HG03460 (cell line): ENCODE measurements around the gene RIMKLB.
"Not testable (repeated sequence)": the region's sequence is repeated elsewhere in the genome, so short reads cannot be mapped to it uniquely, and the experiment has no call there.

ENCODE experiments used
- ATAC-seq: cut with Tn5 transposase; IDR thresholded peaks from one replicate; pipeline ENCODE4 v1.9.1; 2021; ENCODE audit not compliant: unreplicated experiment

The RIMKLB gene

DNA sequence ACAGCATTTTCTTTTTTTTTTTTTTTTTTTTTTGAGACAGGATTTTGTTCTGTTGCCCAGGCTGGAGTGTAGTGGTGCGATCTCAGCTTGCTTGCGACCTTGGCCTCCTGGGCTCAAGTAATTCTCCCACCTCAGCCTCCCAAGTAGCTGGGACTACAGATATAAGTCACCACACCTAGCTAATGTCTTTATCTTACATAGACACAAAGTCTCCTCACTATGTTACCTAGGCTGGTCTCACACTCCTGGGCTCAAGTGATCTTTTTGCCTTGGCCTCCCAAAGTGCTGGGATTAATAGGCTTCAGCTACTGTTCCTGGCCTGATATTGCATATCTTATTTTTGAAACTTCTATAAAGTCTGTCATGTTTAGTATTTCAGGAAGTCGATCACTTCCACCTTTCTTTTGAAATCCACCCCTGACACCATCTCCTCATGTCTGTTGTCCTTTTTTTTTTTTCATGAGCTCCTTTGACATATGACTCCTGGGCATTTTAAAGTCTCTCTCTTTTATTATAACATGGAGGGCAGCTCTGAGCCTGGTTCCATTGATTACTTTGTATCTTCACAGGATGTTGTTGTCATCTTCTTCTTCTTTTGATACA lies 118.8 kb downstream of the RIMKLB start:
- ATAC-seq: no peak

DNA sequence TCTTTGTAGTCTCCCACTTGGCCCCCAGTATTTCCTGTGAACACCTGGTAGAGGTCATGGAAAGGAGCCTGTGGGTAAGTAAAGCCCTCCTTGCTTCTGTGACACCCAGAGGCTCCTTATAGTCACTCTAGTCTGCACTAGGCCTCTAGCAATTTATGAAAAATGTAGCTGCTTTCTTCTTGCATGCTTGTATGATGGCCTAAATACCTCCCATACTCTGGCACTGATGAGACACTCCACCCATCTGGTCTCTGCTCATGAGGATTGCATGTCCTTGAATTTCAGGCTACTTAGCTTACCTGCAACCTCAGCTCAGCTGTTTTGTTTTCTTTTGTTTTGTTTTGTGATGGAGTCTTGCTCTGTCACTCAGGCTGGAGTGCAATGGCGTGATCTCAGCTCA lies 120.1 kb downstream of the RIMKLB start:
- ATAC-seq: no peak

DNA sequence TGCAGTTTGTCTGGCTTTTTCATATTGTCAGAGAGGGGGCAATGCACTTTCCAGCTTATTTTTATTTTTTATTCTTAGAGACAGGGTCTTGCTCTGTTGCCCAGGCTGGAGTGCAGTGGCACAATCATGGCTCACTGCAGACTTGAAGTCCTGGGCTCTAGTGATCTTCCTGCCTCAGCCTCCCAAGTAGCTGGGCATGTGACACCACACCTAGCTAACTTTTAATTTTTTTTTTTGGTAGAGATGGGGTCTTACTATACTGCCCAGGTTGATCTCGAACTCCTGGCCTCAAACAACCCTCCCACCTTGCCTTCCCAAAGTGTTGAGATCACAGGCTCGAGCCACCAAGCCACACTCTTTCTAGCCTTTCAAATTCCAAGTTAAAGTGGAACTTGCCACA lies 120.7 kb downstream of the RIMKLB start:
- no peak for ATAC-seq

DNA sequence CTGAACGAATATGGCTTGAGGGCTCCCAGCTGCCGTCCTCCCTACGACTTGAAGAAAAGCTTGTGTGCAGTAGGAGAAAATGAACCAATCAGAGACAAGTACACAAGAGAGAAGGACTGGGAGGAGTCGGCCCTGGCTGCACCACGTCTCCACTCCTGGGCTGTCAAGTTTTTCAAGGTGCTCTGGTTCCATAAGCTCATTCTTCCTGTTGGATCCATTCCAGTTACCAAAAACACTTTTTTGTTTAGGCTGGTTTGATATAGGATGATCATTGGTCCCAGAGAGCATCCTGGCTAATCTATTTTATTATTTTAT lies 121.8 kb downstream of the RIMKLB start:
- no peak for ATAC-seq

DNA sequence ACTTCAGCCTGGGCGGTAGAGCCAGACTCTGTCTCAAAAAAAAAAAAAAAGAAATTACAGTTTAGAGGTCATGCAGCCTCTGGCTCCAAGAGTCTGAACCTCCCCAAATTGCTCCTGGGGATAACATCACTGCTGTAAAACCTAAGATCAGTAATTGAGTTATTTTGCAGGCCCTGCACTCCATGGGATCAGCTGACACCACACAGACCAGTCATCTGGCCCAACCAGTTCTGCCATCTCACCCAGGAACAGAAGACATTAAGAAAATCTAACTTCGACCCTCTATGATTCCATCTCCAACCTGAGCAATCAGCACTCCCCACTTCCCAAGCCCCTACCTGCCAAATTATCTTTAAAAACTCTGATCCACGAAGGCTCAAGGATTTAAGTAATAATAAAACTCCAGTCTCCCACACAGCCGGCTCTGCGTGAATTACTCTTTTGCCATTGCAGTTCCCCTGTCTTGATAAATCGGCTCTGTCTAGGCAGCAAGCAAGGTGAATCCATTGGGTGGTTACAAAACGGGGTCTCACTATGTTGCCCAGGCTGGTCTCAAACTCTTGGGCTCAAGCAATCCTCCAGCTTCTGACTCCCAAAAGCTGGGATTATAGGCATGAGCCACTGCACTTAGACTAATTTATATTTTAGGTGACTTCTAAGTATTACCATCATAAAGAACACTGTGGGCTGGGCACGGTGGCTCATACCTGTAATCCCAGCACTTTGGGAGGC lies 123.1 kb downstream of the RIMKLB start:
- ATAC-seq: not testable (repeated sequence)

DNA sequence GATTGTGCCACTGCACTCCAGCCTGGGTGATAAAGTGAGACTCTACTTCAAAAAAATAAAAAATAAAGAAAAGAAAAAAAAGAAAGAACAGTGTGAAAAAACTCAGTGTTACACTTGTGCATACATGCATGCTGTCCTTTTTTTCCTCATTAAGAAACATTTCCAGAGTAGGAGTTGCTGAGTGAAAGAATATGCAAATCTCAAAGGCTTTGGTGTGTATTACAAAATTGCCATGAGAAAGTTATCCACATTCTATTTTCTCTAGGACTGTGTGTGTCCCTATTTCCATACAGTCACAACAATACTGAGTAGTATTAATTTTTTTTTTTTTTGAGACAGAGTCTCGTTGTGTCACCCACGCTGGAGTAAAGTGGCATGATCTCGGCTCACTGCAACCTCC lies 123.8 kb downstream of the RIMKLB start:
- no peak for ATAC-seq

DNA sequence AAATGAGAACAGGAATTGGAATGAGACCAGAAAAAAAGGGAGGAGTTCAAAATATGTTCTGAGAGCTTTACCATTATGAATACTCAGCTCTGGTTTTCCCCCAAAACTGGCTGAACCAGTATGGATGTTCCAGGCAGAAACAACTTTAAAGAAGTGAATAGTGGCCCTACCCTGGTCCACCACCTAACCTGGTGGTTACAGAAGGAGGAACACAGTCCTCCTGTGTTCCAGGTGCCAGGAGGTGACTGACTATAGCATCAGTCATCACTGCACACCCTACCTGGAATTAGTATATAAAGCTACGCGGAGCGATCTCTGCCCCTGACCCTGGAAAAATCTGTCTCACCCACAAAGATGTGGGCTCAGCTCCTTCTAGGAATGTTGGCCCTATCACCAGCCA lies 124.5 kb downstream of the RIMKLB start, which contains the start of gene A2ML1:
A2ML1 (plus strand) TSS at position 324 of the 400 bp plus-strand sequence; CDS start at position 355, 31 bp downstream.
- no peak for ATAC-seq

DNA sequence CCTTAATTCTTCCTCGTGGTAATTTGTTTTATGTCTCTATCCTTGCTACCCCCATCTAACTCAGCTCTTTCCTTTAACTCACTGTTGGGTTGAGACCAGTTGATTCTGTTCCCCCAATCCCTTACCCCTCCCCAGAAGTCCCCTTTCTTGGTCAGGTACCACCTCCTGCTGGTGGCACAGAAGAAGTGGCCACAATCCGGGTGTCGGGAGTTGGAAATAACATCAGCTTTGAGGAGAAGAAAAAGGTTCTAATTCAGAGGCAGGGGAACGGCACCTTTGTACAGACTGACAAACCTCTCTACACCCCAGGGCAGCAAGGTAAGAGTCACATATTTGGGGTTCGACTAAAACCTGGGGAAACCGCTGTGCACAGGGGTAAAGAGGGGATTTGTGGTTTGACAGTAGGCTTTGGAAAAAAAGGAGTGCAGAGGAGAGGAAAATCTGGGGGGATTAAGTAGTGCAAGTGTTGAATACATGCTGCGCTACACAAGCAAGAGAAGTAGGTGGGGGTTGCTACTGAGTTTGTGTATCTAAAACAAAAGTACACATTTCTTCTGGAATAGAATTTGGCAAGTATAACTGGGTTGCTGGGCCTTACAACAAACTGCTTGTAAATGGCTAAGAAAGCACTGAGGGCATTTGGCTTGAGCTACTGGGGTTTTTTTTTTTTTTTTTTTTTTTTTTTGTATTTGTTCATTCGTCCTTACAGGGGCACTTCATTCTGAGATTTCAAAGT lies 125.9 kb downstream of the RIMKLB start:
- ATAC-seq: no peak

DNA sequence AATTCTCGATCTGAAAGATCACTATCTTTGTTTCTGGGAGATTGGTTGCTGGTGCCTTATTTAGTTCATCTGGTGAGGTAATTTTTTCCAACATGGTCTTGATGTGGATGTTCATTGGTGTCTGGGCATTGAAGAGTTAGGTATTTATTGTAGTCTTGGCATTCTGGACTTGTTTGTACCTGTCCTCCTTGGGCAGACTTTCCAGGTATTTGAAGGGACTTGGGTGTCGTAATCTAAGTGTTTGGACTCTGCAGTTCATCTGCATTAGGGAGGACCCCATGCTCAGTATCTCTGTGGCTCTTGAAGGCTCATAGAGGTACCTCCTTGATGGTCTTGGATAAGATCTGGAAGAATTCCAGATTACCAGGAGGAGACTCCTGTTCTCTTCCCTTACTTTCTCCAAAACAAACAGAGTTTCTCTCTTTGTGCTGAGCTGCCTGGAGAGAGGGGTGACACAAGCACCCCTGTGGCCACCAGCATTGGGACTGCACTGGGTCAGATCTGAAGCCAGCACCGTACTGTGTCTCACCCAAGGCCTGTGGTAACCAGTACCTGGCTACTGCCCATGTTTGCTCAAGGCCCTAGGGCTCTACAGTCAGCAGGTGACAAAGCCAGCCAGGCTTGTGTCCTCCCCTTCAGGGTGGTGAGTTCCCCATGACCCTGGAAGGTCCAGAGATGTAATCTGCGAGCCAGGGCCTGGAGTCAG lies 129.9 kb downstream of the RIMKLB start:
- ATAC-seq: no peak

DNA sequence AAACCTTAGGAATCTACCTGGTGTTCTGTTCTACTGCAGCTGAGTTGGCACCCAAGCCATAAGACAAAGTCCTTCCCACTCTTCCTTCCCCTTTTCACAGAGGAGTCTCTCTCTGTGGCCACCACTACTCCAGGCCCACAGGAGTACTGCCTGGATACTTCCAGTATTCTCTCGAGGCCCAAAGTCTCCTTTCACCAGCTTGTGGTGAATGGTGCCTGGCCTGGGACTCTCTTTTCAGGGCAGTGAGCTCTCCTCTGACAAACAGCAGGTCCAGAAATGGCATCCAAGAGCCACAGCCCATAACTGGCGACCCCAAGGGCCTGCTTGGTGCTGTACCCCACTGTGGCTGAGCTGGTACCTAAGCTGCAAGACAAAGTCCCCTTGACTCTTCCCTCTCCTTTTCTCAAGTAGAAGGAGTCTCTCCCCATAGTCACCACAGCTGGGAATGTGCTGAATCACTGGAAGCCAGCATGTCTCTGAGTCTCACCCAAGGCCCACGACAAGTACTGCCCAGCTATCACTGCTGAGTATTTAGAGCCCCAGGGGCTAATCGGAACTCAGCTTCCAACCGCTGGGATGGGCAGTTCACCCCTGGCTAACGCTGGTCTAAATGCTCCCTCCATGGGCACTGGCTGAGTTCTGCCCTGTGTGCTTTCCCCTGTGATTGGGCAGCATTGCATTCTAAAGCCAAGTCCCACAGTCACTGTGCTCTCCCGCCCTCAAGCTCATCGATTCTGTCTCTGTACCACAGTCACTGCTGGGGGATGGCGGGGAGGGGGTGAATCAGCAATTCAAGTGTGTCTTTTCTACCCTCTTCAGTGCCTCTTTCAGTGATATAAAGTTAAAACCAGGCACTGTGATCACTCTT lies 130.7 kb downstream of the RIMKLB start:
- ATAC-seq: no peak

DNA sequence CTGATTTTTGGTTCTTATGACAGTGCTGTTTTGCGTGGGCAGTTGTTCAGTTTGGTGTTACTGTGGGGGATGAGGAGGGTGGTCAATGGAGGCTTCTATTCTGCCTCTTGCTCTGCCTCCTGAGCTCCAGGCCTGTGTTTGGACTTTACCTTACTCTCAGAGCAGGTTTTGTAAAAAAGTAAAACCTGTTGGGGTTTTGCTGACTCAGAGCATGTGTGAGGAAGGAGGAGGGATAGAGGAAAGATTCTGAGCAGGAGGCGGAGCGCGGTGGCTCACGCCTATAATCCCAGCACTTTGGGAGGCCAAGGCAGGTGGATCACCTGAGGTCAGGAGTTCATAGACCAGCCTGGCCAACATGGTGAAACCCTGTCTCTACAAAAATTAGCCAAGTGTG lies 131.3 kb downstream of the RIMKLB start:
- ATAC-seq: no peak

DNA sequence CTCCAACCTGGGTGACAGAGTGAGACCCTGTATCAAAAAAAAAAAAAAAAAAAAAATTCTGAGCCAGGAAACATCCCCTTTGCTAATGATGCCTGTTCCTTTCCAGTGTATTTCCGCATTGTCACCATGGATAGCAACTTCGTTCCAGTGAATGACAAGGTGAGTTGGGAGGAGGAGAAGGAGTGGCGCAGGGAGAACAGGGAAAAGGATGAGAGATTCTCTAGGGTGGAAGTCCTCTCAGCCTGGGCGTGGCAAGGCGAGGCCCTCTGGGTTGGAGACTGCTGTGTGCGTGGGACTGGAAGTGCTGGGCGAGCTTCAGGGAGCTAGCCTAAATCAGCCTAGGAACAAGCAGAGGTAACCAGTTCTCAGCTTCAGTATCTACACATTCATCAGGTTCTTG lies 131.8 kb downstream of the RIMKLB start:
- ATAC-seq: no peak

DNA sequence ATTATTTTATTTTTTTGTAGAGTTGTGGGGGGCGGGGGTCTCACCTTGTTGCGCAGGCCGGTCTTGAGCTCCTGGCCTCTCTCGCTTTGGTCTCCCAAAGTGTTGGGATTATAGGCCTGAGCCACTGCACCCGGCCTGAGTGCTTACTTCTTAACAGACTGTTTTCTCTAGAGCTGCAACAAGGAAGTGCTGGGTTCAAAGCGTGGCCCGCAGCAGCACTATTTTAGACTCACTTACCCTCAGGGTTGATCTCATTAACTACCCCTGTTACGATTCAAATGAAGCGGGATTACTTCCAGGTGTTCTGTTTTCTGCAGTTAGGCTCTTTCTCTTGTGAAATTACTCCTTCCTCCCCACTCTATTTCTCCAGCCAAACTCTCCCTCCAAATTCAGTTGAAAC lies 133.3 kb downstream of the RIMKLB start:
- no peak for ATAC-seq

DNA sequence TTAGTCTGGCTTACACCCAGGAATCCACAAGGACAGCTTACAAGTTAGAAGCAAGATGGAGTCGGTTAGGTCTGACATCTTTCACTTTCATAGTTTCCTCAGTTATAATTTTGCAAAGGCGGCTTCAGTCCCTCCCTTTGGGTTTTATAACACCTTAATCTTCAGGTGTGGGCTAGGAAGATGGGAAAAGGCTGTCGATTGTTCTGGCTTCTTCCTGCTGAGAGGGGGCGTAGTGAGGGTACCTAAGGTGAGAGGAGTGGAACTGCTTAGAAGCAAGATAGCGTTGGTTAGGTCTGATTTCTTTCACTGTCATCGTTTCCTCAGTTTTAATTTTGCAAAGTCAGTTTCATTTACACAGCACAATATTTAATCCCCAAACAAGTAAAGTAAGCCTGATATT lies 134.7 kb downstream of the RIMKLB start:
- no peak for ATAC-seq
